Measurements from ENCODE around the gene MCF2L.

GRCh38 chr13:113073942-113074341 lies 104.9 kb downstream of the MCF2L start:
- TF ChIP-seq CTCF (IDR thresholded peaks at IDR 0.05) (no peak), POLR2A (IDR thresholded peaks at IDR 0.05) (no peak)

Data from breast epithelium (tissue), 3 donors.